Measurements from ENCODE around the gene GALR2. TPM values are rescaled to one million over a fixed set of nuclear protein-coding genes. Genes with fewer than 3 reads are reported as not detected.
A peak's percentile ranks its signal among the peaks of the same experiment; 100 is the strongest.

GALR2 gene
- total RNA-seq, 2 experiments from 2014 or later: 0.29 to 0.47 TPM

GRCh38 chr17:76078860-76079534 lies 4.4 kb downstream of the GALR2 start, which contains the start of gene ZACN:
TSS of gene ZACN (plus strand) at chr17:76079182. CDS start at chr17:76079265, 83 bp downstream.
- Mint-ChIP-seq H3K4me1 (peaks cover 20% of the 10 kb centered on the region), H3K4me3 (no peak within 1 kb of the TSS), H3K9me3 (ENCODE audit: low read depth) (no peaks in the 10 kb centered on the region), H3K36me3 (peaks cover 3% of the 10 kb centered on the region), H3K27ac (no peak within 1 kb of the TSS), H3K27me3 (peaks cover 54% of the 10 kb centered on the region)
- DNase-seq (no peak), ATAC-seq (no peak)
- CTCF ChIA-PET: interaction anchor here (0.7 to 2.7 kb wide), 4 partner anchors 14 to 224 kb away, joined by 3 to 7 read pairs (median 4); partner anchors contain the start of gene EXOC7

DNA sequence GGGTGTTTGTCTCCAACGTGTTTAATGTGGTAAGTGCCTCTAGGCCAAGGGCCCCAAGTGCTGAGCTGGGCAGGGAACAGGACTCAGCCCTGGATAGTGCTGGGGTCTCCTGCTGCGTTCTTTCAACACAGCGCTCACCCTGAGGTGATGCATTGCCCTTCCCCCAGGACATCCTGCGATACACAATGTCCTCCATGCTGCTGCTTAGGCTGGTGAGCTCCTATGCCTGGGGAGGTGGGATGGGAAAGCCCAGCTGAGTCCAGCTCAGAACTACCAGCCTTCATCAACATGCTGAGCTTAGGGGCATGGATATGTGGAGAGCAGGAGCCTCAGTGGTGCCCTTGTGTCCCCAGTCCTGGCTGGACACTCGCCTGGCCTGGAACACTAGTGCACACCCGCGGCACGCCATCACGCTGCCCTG lies 5.0 kb downstream of the GALR2 start:
- H3K27ac Mint-ChIP-seq: no peak overlapping the region
- peaks cover 52% of the 10 kb centered on the region for H3K27me3 Mint-ChIP-seq
- H3K9me3 Mint-ChIP-seq (ENCODE audit: low read depth): no peaks in the 10 kb centered on the region
- H3K4me3 Mint-ChIP-seq: no peak overlapping the region
- CTCF ChIA-PET: interaction anchor here (0.7 to 2.7 kb wide), 3 partner anchors 14 to 224 kb away, joined by 3 to 7 read pairs (median 4); partner anchors contain the start of gene EXOC7
- no peak for ATAC-seq
- no peak for DNase-seq
- H3K36me3 Mint-ChIP-seq: peaks cover 6% of the 10 kb centered on the region
- peaks cover 20% of the 10 kb centered on the region for H3K4me1 Mint-ChIP-seq

- H3K4me3 Mint-ChIP-seq: no peak overlapping the region
These were observed 5.6 kb downstream of the GALR2 start for GRCh38 chr17:76079956-76080767.

GRCh38 chr17:76080768-76081287 lies 6.2 kb downstream of the GALR2 start:
- H3K27ac Mint-ChIP-seq: no peak overlapping the region
- H3K9me3 Mint-ChIP-seq (ENCODE audit: low read depth): no peaks in the 10 kb centered on the region
- DNase-seq (no peak), ATAC-seq (no peak)
- peaks cover 13% of the 10 kb centered on the region for H3K4me1 Mint-ChIP-seq
- CTCF ChIA-PET: no interaction called here
- peaks cover 6% of the 10 kb centered on the region for H3K36me3 Mint-ChIP-seq
- H3K27me3 Mint-ChIP-seq: peaks cover 39% of the 10 kb centered on the region
- H3K4me3 Mint-ChIP-seq: no peak overlapping the region

More at GRCh38 chr17:76079956-76080767, 5.6 kb downstream of the GALR2 start:
- DNase-seq: no peak
- H3K9me3 Mint-ChIP-seq (ENCODE audit: low read depth): no peaks in the 10 kb centered on the region
- H3K36me3 Mint-ChIP-seq: peaks cover 6% of the 10 kb centered on the region
- no peak overlapping the region for H3K27ac Mint-ChIP-seq
- peaks cover 46% of the 10 kb centered on the region for H3K27me3 Mint-ChIP-seq
- peaks cover 16% of the 10 kb centered on the region for H3K4me1 Mint-ChIP-seq
- CTCF ChIA-PET: interaction anchor here (0.7 to 2.7 kb wide), 3 partner anchors 13 to 223 kb away, joined by 3 to 7 read pairs (median 4); partner anchors contain the start of gene EXOC7
- ATAC-seq: no peak

DNA sequence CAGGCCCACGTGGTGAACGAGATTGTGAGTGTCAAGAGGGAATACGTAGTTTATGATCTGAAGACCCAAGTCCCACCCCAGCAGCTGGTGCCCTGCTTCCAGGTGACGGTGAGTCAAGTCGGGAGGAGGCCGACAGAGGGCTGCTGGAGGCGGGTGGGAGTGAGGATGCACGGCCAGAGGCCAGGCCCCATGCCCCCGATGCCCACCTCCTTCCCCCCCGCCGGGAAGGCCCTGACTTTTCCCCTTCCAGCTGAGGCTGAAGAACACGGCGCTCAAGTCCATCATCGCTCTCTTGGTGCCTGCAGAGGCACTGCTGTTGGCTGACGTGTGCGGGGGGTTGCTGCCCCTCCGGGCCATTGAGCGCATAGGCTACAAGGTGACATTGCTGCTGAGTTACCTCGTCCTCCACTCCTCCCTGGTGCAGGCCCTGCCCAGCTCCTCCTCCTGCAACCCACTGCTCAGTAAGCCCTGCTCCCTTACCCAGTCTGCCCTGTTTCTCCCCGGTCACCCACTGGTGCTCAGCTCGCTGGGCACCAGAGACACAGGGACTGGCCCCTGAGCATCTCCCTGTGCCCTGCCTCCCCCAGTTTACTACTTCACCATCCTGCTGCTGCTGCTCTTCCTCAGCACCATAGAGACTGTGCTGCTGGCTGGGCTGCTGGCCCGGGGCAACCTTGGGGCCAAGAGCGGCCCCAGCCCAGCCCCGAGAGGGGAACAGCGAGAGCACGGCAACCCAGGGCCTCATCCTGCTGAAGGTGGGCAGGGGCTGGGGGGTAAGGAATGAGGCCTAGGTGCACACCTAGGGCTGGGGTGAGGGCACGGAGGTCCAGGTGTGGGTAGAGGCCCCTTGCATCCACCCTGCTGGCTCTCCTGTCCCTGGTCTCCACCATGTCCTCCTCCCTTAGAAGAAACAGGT lies 7.0 kb downstream of the GALR2 start:
- peaks cover 32% of the 10 kb centered on the region for H3K27me3 Mint-ChIP-seq
- CTCF ChIA-PET: no interaction called here
- H3K36me3 Mint-ChIP-seq: peaks cover 6% of the 10 kb centered on the region
- H3K9me3 Mint-ChIP-seq (ENCODE audit: low read depth): no peaks in the 10 kb centered on the region
- peaks cover 7% of the 10 kb centered on the region for H3K4me1 Mint-ChIP-seq
- DNase-seq (no peak), ATAC-seq (no peak)
- H3K4me3 Mint-ChIP-seq: no peak overlapping the region
- H3K27ac Mint-ChIP-seq: no peak overlapping the region

DNA sequence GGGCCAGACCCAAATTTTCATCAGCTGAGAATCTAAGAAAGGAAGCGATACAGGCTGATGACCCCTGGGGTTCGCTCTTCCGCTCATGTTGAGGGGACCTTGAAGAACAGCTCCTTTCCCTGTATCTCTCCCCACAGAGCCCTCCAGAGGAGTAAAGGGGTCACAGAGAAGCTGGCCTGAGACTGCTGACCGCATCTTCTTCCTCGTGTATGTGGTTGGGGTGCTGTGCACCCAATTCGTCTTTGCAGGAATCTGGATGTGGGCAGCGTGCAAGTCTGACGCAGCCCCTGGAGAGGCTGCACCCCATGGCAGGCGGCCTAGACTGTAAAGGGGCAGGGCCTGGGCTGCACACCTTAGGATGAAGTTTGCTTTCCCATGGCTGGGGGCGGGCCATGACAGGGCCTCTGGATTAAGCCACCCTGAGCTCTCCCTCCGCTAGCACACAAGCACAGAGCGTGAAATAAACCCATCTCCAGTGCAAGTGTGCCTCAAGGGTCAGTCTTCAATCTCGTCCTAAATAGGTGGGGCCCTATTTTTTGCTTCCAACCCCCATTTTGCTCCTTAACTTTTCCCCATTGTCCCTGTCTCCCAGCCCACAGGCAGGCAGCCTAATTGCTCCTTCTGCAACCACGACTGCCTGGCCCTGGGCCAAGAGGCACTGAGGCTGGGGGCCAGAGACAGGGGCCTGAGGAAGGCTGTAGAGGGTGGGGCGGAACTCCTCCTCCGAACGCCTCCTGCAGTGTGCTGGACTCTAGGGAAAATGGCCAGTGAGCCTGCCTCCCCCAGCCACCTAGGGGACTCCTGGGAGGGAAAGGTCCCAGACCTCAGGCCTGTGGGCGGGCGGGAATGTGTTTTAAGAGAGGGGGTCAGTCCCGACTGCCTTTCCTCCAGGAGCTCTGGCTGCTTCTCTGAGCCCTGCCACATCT lies 8.0 kb downstream of the GALR2 start:
- ATAC-seq (no peak), DNase-seq (no peak)
- Mint-ChIP-seq H3K36me3 (peaks cover 5% of the 10 kb centered on the region), H3K27ac (no peak overlapping the region), H3K4me3 (no peak overlapping the region), H3K27me3 (peaks cover 21% of the 10 kb centered on the region), H3K4me1 (peaks cover 2% of the 10 kb centered on the region), H3K9me3 (ENCODE audit: low read depth) (no peaks in the 10 kb centered on the region)
- CTCF ChIA-PET: interaction anchor here (1.6 kb wide), 1 partner anchor 70 kb away, joined by 3 read pairs; no protein-coding TSS in a partner anchor

DNA sequence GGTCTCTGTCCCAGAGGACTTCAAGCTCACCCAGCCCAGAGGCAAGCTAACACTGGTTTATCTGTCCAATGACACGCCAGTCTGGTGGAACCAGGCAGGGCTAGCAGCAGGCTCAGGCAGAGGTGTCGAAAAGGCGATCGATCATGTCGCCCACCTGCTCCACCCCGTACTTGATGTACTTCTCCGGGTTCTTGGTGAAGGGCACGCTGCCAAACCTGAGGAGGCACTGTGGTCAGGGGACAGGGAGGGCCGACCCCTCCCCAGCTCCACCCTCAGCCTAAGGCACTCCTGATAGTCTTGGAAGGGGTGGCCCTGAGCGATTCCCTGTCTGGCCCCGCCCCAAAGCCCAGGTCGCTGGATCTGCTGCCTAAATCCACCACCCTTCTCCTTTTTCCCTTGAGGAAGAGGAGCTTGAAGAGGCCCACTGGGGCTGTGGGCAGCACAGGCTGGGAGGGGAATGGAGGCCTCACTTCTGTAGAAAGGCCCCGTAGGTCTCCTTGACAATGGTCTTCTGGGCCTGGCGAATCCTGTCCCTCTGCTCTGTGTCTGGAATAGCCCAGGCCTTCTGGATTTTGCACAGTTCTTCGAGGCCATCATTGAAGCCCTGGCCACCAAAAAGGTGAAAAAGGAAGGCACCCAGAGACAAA lies 9.1 kb downstream of the GALR2 start:
- CTCF ChIA-PET: interaction anchor here (1.6 kb wide), 1 partner anchor 71 kb away, joined by 3 read pairs; no protein-coding TSS in a partner anchor
- Mint-ChIP-seq H3K36me3 (peaks cover 6% of the 10 kb centered on the region), H3K9me3 (ENCODE audit: low read depth) (no peaks in the 10 kb centered on the region), H3K4me1 (peaks cover 2% of the 10 kb centered on the region), H3K27me3 (peaks cover 13% of the 10 kb centered on the region), H3K4me3 (no peak overlapping the region), H3K27ac (peak overlapping the region; percentile 11)
- DNase-seq (no peak), ATAC-seq (no peak)

DNA sequence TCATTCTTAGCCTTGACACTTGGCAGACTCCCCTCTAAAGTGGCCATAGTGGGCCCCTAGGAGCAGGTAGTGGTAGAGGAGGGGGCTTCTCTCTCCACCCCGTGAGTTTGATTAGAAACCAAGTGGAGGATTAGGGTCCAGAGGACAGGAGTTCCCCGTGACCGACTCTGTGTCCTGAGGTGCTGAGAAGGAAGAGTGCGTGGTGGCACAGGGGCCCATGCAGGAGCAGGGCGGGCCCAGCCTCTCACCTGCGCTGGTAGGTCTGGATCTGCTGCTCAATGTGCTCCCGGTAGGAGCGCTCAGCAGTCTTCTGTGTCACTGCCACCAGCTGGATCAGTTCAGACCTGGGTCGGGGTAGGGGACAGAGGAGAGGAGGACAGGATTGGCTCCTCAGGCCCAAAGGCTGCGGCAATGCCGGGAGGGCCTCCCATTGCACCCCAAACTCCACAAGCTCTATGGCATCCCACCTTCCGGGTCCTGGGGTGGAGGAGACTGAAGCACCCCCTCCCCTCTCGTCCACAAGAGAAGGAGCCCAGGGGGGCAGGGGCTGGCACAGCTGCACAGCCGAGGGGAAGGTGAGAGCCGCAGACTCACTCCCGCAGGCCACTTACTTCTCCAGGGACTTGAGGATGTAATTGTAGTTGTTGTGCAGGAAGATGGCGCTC lies 10.6 kb downstream of the GALR2 start:
- DNase-seq (no peak), ATAC-seq (no peak)
- Mint-ChIP-seq H3K4me1 (no peaks in the 10 kb centered on the region), H3K9me3 (ENCODE audit: low read depth) (no peaks in the 10 kb centered on the region), H3K27me3 (peaks cover 3% of the 10 kb centered on the region), H3K4me3 (no peak overlapping the region), H3K27ac (no peak overlapping the region), H3K36me3 (peaks cover 10% of the 10 kb centered on the region)
- CTCF ChIA-PET: interaction anchor here (0.6 kb wide), 1 partner anchor 71 kb away, joined by 3 read pairs; no protein-coding TSS in a partner anchor

DNA sequence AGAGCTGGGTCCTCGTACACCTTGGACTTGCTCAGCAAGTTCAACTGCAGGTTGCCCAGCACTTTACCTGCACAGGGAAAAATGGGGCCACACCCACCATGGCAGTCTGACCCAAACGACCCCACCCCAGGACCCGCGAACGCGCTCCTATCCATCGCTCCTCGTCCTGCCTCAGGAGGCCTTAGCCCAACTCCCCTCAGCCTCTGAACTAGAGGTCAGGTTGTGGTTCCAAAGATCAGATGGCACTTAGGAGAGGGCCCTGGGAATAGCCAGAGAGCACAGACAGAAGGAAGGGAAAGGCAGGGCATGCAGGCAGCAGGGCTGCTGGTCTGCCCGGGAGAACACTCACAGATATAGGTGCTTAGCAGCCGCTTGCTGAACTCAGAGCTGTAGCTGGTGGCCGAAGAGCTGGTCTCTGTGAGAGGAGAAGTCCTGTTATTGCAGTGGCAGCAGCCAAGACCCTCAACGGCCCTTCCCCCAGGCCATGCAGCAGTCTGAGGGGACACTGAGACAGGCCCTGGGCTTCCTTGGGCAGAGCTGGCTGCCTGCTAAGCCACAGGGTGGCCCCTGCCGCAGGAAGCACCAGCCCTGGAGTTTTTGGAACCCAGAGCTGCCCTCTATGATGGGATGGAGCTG lies 11.3 kb downstream of the GALR2 start:
- Mint-ChIP-seq H3K27me3 (no peaks in the 10 kb centered on the region), H3K36me3 (peaks cover 10% of the 10 kb centered on the region), H3K27ac (no peak overlapping the region), H3K9me3 (ENCODE audit: low read depth) (no peaks in the 10 kb centered on the region), H3K4me3 (no peak overlapping the region), H3K4me1 (no peaks in the 10 kb centered on the region)
- no peak for DNase-seq
- CTCF ChIA-PET: interaction anchor here (0.6 kb wide), 1 partner anchor 72 kb away, joined by 3 read pairs; no protein-coding TSS in a partner anchor
- no peak for ATAC-seq

- ATAC-seq (no peak), DNase-seq (no peak)
- H3K27me3 Mint-ChIP-seq: no peaks in the 10 kb centered on the region
- CTCF ChIA-PET: no interaction called here
- no peak overlapping the region for H3K4me3 Mint-ChIP-seq
- H3K9me3 Mint-ChIP-seq (ENCODE audit: low read depth): no peaks in the 10 kb centered on the region
- no peak overlapping the region for H3K27ac Mint-ChIP-seq
- no peaks in the 10 kb centered on the region for H3K4me1 Mint-ChIP-seq
- H3K36me3 Mint-ChIP-seq: peaks cover 10% of the 10 kb centered on the region
These were observed 11.8 kb downstream of the GALR2 start for GRCh38 chr17:76086384-76086783.

GRCh38 chr17:76087531-76087930 lies 12.9 kb downstream of the GALR2 start:
- Mint-ChIP-seq H3K27me3 (no peaks in the 10 kb centered on the region), H3K36me3 (peaks cover 10% of the 10 kb centered on the region), H3K27ac (no peak overlapping the region), H3K4me3 (no peak overlapping the region), H3K9me3 (ENCODE audit: low read depth) (no peaks in the 10 kb centered on the region), H3K4me1 (no peaks in the 10 kb centered on the region)
- ATAC-seq: no peak
- no peak for DNase-seq
- CTCF ChIA-PET: interaction anchor here (1.9 kb wide), 1 partner anchor 74 kb away, joined by 4 read pairs; no protein-coding TSS in a partner anchor
